Caco-2 (cell line): Measurements from ENCODE around the gene PIPOX. TPM values are rescaled to one million over a fixed set of nuclear protein-coding genes. Genes with fewer than 3 reads are reported as not detected.

Experiments
- BruUV-seq: library from RNA; stranded (reverse); fragments of 400-500 nt; replicated peaks from 2 replicates; lab custom pipeline; 2021; lab: Mats Ljungman, UMichigan
- CTCF ChIA-PET: fragments of 300-600 bp; sonication (Branson Sonifier 250); formaldehyde crosslinking; loops from one replicate; lab custom pipeline; 2022; ENCODE audit warnings: antibody characterized with exemption; lab: Charles Lee
- POLR2A ChIA-PET: fragments of 300-600 bp; sonication (Branson Sonifier 250); formaldehyde crosslinking; loops from one replicate; lab custom pipeline; 2022; ENCODE audit warnings: antibody characterized with exemption; lab: Charles Lee
- DNase-seq, 2 experiments: peaks; one replicate each; pipeline versions ENCODE4 v3.0.0 to v3.0.0-alpha.2; 2020 to 2022
- H3K27me3 ChIP-seq: replicated peaks from 2 replicates; pipeline ENCODE4 v1.6.0; 2011; ENCODE audit warnings: low read length; ENCODE audit not compliant: control insufficient read depth, insufficient read depth
- H3K36me3 ChIP-seq: 2 replicates; pipeline ENCODE4 v1.5.1; 2011; ENCODE audit warnings: low read length; ENCODE audit not compliant: control insufficient read depth, insufficient read depth
- H3K4me1 ChIP-seq: fragments of 250-450 bp; sonication (Bioruptor Pico); 2 replicates; pipeline ENCODE4 v1.5.1; 2020; ENCODE audit warnings: mild to moderate bottlenecking
- H3K4me3 ChIP-seq: 2 replicates; pipeline ENCODE4 v1.5.1; 2011; ENCODE audit warnings: low read depth, mild to moderate bottlenecking, control low read depth, low read length
- H3K9me3 ChIP-seq: fragments of 250-450 bp; sonication (Bioruptor Pico); 2 replicates; pipeline ENCODE4 v1.5.1; 2020; ENCODE audit warnings: mild to moderate bottlenecking, moderate library complexity
- H3K27ac Mint-ChIP-seq: one replicate; pipeline ENCODE4 v1.8.0; 2022; ENCODE audit warnings: mixed read lengths; ENCODE audit not compliant: unreplicated experiment
- H3K27me3 Mint-ChIP-seq: one replicate; pipeline ENCODE4 v1.8.0; 2022; ENCODE audit warnings: mixed read lengths; ENCODE audit not compliant: insufficient read depth, unreplicated experiment
- H3K36me3 Mint-ChIP-seq: one replicate; pipeline ENCODE4 v1.8.0; 2022; ENCODE audit warnings: mild to moderate bottlenecking, mixed read lengths; ENCODE audit not compliant: insufficient read depth, unreplicated experiment
- H3K4me1 Mint-ChIP-seq: one replicate; pipeline ENCODE4 v1.8.0; 2022; ENCODE audit warnings: low read depth, mixed read lengths; ENCODE audit not compliant: unreplicated experiment
- H3K4me3 Mint-ChIP-seq: one replicate; pipeline ENCODE4 v1.8.0; 2022; ENCODE audit warnings: mild to moderate bottlenecking, moderate library complexity, mixed read lengths; ENCODE audit not compliant: unreplicated experiment
- H3K9me3 Mint-ChIP-seq: one replicate; pipeline ENCODE4 v1.8.0; 2022; ENCODE audit warnings: mixed read lengths; ENCODE audit not compliant: unreplicated experiment
- intact Hi-C: fragments of 100-400 bp; cut with micrococcal nuclease; formaldehyde crosslinking; loops from one replicate; pipeline ENCODE4 v1.10.0; 2022; ENCODE audit not compliant: unreplicated experiment
- total RNA-seq: library from RNA; stranded (reverse); gene quantifications from 2 replicates; pipeline ENCODE4 v1.2.3, GENCODE V29; 2022
- TF ChIP-seq, protein P1 (sequence below), 2 experiments: fragments of 200-600 bp in 1 of 2; IDR thresholded peaks; 1 replicate in 1 of 2; 2 replicates in 1 of 2; pipeline versions ENCODE4 v1.5.1 to v1.8.0; 2011 to 2022; ENCODE audit warnings: antibody characterized with exemption in 1 of 2, control low read depth in 1 of 2, inconsistent platforms in 1 of 2, low read depth in 1 of 2, low read length in 1 of 2, mild to moderate bottlenecking in 1 of 2, moderate library complexity in 1 of 2; ENCODE audit not compliant: insufficient read depth in 1 of 2, severe bottlenecking in 1 of 2, unreplicated experiment in 1 of 2

PIPOX gene
- total RNA-seq, 1 experiment from 2014 or later, result 2.2 TPM

DNA sequence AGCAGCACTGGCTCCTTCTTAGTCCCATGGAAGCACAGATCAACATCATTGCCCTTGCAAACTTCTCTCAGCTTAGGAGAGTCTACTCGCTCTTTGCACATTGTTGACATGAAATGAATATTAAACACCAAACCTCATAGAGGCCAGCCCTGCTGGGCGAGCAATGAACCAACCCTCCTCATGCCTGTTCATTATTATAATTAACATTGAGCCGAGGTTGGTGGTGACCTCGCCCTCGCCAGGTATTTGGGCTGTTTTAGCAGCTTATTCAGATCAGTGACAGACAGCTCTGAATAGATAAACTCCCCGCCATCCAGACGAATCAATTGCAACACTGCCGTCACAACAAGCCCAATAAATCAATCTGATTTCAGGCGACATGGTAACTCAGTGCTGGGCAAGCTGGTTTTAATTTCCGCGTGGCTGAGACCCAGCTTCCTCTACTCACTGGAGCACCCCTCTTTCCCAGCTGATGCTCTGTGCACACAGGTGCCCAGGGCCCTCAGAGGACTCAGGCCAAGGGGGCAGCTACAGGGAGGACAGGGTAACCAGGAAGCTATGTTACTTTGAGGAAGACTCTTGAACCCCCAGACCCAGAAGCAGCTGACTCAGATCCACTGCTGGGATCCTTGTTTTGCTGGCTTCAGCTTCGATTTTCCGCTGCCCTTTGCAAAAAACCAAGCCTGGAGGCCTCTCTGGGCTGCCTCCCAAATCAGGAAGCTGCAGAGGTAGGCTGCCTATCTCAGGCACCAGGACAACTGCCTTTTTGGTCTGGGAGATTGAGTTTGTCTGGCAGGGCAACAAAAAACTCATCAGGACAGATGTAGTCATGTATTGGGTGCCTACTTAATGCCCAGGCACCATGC, 26.4 kb upstream of the PIPOX start:
- CTCF ChIA-PET, result interaction anchor here (0.5 to 1.6 kb wide), 2 partner anchors 12 to 101 kb away, joined by 3 to 4 read pairs; no protein-coding TSS in a partner anchor
- no peak for DNase-seq
- H3K27me3 Mint-ChIP-seq, result peaks cover 13% of the 10 kb centered on the region

DNA sequence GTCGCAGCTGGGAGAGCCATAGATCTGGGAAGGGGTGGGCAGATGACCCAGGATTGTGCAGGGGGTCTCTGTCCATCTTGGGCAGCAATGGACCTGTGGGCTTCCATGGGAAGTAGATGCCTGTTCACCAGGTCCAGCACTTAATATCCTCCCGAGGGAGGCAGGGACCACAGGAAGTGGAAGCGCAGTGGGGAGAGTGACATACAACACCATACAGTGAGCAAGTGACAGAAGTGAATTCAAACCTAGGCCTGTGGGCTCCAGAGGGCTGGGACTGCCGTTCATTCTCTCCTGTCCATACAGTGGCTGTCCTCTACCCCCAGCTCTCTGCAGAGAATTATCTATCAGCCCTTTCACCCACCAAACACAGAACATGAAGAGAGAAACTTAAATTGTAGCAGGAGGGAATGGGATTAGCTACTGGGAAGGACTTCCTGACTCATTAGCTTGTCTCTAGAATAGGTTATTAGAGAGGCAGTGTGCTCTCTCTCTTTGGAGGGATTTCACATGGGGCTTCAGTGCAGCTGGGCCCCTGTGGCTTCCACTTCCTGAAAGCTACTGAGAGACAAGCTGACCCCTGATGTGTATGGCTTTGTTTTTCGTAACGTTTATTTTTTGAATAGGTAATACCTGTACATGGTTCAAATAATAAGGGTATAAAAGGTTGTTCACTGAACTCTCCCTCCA, 24.0 kb upstream of the PIPOX start:
- no peak for DNase-seq
- Mint-ChIP-seq H3K36me3 (no peaks in the 10 kb centered on the region), H3K9me3 (no peaks in the 10 kb centered on the region), H3K27me3 (peaks cover 21% of the 10 kb centered on the region), H3K4me3 (no peak overlapping the region), H3K4me1 (no peaks in the 10 kb centered on the region), H3K27ac (no peak overlapping the region)
- intact Hi-C loops, result no loop called here
- CTCF ChIA-PET, result interaction anchor here (0.9 to 1.9 kb wide), 3 partner anchors 53 to 161 kb away, joined by 4 to 5 read pairs (median 4); partner anchors contain the start of gene MYO18A
- POLR2A ChIA-PET, result no interaction called here
- no peaks in the 10 kb centered on the region for H3K36me3 ChIP-seq
- BruUV-seq, result no TSS peak
- TF ChIP-seq, protein P1, sequence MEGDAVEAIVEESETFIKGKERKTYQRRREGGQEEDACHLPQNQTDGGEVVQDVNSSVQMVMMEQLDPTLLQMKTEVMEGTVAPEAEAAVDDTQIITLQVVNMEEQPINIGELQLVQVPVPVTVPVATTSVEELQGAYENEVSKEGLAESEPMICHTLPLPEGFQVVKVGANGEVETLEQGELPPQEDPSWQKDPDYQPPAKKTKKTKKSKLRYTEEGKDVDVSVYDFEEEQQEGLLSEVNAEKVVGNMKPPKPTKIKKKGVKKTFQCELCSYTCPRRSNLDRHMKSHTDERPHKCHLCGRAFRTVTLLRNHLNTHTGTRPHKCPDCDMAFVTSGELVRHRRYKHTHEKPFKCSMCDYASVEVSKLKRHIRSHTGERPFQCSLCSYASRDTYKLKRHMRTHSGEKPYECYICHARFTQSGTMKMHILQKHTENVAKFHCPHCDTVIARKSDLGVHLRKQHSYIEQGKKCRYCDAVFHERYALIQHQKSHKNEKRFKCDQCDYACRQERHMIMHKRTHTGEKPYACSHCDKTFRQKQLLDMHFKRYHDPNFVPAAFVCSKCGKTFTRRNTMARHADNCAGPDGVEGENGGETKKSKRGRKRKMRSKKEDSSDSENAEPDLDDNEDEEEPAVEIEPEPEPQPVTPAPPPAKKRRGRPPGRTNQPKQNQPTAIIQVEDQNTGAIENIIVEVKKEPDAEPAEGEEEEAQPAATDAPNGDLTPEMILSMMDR (IDR thresholded peaks at IDR 0.05; ENCODE audit: insufficient read depth in 1 of 2, low read depth in 1 of 2, low read length in 1 of 2, severe bottlenecking in 1 of 2, unreplicated experiment in 1 of 2), result no peak
- H3K4me3 ChIP-seq, result no peak overlapping the region
- H3K9me3 ChIP-seq, result no peaks in the 10 kb centered on the region
- H3K4me1 ChIP-seq, result no peaks in the 10 kb centered on the region
- no peaks in the 10 kb centered on the region for H3K27me3 ChIP-seq

More for the DNA sequence above, 26.4 kb upstream of the PIPOX start:
- Histone ChIP-seq H3K36me3 (no peaks in the 10 kb centered on the region), H3K4me1 (no peaks in the 10 kb centered on the region), H3K27me3 (no peaks in the 10 kb centered on the region), H3K4me3 (no peak overlapping the region), H3K9me3 (no peaks in the 10 kb centered on the region)
- Mint-ChIP-seq H3K4me1 (no peaks in the 10 kb centered on the region), H3K4me3 (no peak overlapping the region), H3K36me3 (no peaks in the 10 kb centered on the region), H3K27ac (no peak overlapping the region), H3K9me3 (no peaks in the 10 kb centered on the region)
- TF ChIP-seq, protein P1 (IDR thresholded peaks at IDR 0.05; ENCODE audit: insufficient read depth in 1 of 2, low read depth in 1 of 2, low read length in 1 of 2, severe bottlenecking in 1 of 2, unreplicated experiment in 1 of 2), result no peak
- POLR2A ChIA-PET, result no interaction called here
- BruUV-seq, result no TSS peak
- intact Hi-C loops, result no loop called here

DNA sequence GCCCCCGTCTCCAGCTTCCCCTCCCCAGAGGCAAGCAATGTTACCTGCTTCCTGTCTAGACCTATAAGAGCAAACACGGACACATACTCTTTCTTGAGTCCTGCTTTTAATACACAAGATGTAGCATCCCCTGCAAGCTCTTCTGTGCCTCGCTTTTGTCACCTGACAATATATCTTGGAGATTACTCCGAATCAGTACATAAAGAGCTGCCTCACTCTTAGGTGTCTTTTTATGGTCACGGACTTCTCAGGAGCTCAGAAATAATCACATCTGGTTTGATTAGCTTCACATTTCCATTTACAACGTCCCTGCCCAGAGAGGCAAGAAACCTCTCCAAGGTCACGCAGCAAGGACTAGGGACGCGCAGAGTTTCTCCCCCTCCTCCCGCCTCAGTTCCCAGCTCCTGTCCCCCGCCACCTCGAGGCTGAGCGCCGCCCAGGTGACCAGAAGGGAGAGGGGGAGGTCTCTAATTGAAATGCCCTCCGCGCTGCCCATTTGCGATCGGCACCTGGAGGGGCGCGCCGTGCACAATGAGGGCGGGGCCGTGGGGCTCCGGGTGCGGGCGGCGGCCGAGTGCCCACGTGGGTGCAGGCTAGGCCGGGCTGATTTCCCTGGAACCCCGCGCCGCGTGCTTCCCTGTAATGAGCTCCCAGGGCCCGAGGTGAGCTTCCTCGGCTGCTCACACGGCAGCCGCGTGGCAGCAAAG, 23.3 kb upstream of the PIPOX start:
- H3K27ac Mint-ChIP-seq, result no peak overlapping the region
- no peak overlapping the region for H3K4me3 Mint-ChIP-seq
- TF ChIP-seq, protein P1 (IDR thresholded peaks at IDR 0.05; ENCODE audit: insufficient read depth in 1 of 2, low read depth in 1 of 2, low read length in 1 of 2, severe bottlenecking in 1 of 2, unreplicated experiment in 1 of 2), result no peak
- CTCF ChIA-PET, result interaction anchor here (0.5 to 1.9 kb wide), 4 partner anchors 54 to 292 kb away, joined by 3 to 5 read pairs (median 4); partner anchors contain the start of gene MYO18A
- no peaks in the 10 kb centered on the region for H3K36me3 Mint-ChIP-seq
- Histone ChIP-seq H3K4me1 (no peaks in the 10 kb centered on the region), H3K27me3 (no peaks in the 10 kb centered on the region), H3K9me3 (no peaks in the 10 kb centered on the region), H3K4me3 (no peak overlapping the region), H3K36me3 (no peaks in the 10 kb centered on the region)
- H3K27me3 Mint-ChIP-seq, result peaks cover 18% of the 10 kb centered on the region
- POLR2A ChIA-PET, result no interaction called here
- no TSS peak for BruUV-seq
- no peaks in the 10 kb centered on the region for H3K9me3 Mint-ChIP-seq
- DNase-seq, result no peak
- H3K4me1 Mint-ChIP-seq, result no peaks in the 10 kb centered on the region
- intact Hi-C loops, result loop anchor here (5.0 kb wide), 1 partner anchor 38 kb away; no protein-coding TSS in a partner anchor
